Measurements from ENCODE around the gene MED13.

DNA sequence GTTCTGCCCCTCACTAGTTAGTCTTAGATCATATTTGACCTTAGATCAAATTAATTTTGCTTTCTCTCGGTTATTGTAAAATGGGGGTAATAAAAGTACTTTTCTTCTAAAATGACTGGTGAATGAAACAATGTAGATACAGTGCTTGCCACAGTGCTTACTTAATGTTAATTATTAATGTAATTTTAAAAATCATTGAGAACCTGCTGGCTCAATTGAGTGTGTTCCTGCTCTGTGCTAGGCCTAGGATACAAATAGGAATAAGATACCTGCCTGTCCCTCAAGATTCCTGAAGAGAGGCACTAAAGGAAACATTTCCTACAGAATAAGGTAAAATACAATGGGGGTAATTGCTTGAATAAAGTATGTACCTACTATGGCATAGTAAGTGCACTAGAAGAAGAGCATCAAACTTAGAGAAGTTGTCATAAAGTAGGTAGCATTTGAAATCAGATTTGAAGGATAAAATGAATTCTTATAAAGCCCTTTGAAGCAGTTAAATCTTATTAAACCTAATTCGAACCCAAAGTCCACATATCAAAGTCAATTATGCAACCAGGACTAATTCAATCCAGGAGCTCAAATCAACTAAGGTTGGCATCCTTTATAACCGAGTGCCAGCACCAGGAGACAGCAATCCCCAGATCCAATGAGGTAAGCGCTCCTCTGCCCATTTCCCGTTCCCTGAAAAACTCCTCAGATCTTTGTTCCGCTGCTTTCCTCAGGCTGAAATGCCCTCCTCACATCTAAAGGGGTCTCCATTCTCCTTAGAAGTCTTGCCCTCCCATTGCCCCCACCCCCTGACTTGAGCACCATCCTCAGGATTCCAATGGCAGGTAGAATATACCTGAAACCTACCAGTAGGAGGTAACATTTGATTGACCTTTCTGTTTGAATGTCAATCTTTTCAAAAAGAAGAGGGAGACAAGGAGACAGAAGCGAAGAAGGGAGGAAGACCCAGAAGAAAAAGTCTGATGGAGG is 2.4 kb upstream of the MED13 start:
- TF ChIP-seq POLR2AphosphoS5 (IDR thresholded peaks at IDR 0.05; ENCODE audit: borderline replicate concordance, low read depth, low read length) (no peak), EZH2 (IDR thresholded peaks at IDR 0.05) (no peak), FOXP2 (optimal IDR thresholded peaks at IDR 0.05; ENCODE audit: control extremely low read depth, extremely low read length, insufficient read depth) (no peak)
